Measurements from ENCODE around the gene MAPK13.

GRCh38 chr6:36113049-36113448 is 17.3 kb upstream of the MAPK13 start:
- TF ChIP-seq POLR2AphosphoS5 (IDR thresholded peaks at IDR 0.05; ENCODE audit: low read depth, low read length) (no peak), POLR2A (IDR thresholded peaks at IDR 0.05; ENCODE audit: low read depth, low read length) (no peak)

Measured in GM12892 (cell line).